ENCODE results near the gene C9orf57. TPM values are rescaled to one million over a fixed set of nuclear protein-coding genes. Genes with fewer than 3 reads are reported as not detected.
"Not testable (repeated sequence)": the region's sequence is repeated elsewhere in the genome, so short reads cannot be mapped to it uniquely, and the experiment has no call there.

The C9orf57 gene, protein sequence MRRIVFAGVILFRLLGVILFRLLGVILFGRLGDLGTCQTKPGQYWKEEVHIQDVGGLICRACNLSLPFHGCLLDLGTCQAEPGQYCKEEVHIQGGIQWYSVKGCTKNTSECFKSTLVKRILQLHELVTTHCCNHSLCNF
- total RNA-seq (1 to 10 TPM; 3.1 to 7.9 TPM), polyA plus RNA-seq (ENCODE audit: insufficient read depth, low read depth, low replicate concordance) (34.1 TPM)
- long read RNA-seq, donor 1: 0 reads
- long read RNA-seq, donor 2: 0 reads

- Histone ChIP-seq H3K4me3 (no peak within 1 kb of the TSS), H3K4me1 (no peaks in the 10 kb centered on the region), H3K36me3 (ENCODE audit: low read depth, missing control alignments) (no peaks in the 10 kb centered on the region), H3K27ac (no peak within 1 kb of the TSS), H3K9me3 (no peaks in the 10 kb centered on the region), H3K27me3 (no peaks in the 10 kb centered on the region)
- intact Hi-C loops (cut with DNase I; ENCODE audit: low total_unique reads): no loop called here
- WGBS, 2 donors: 93 to 95% methylated on average over 4 of the region's 4 CpGs
- no peak for TF ChIP-seq POLR2A (IDR thresholded peaks at IDR 0.05)
- no peak for TF ChIP-seq CTCF (IDR thresholded peaks at IDR 0.05)
- no peak for DNase-seq
Observed at GRCh38 chr9:72060513-72060912, at the start of gene C9orf57. Gene C9orf57, minus strand, starts transcription at chr9:72060613. Its CDS starts 1,282 bp downstream, at chr9:72059331.

DNA sequence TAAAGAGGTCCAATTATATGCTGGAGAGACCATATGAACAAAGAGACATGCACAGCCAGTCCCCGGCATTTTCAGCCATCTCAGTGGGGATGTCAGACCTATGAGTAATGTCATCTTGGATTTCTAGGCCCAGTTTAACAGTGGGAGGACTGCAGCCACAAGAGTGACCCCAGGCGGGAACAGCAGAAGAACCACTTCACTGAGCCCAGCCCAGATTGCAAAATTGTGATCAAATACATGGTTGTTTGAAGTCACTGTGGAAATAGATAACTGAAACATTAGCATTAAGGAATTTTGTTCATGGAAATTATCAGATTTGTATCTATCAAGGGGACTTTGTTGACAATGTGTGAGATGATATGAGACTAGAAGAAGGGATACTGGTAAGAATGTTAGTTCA is 42.1 kb upstream of the C9orf57 start:
- Histone ChIP-seq H3K36me3 (ENCODE audit: low read depth, missing control alignments) (no peaks in the 10 kb centered on the region), H3K9me3 (no peaks in the 10 kb centered on the region), H3K4me1 (no peaks in the 10 kb centered on the region), H3K27ac (no peak overlapping the region), H3K4me3 (no peak overlapping the region), H3K27me3 (no peaks in the 10 kb centered on the region)
- TF ChIP-seq CTCF (IDR thresholded peaks at IDR 0.05) (no peak), POLR2A (IDR thresholded peaks at IDR 0.05) (no peak)
- DNase-seq: no peak
- intact Hi-C loops (cut with DNase I; ENCODE audit: low total_unique reads): no loop called here
- WGBS, 2 donors: 89 to 94% methylated on average over 2 of the region's 2 CpGs

DNA sequence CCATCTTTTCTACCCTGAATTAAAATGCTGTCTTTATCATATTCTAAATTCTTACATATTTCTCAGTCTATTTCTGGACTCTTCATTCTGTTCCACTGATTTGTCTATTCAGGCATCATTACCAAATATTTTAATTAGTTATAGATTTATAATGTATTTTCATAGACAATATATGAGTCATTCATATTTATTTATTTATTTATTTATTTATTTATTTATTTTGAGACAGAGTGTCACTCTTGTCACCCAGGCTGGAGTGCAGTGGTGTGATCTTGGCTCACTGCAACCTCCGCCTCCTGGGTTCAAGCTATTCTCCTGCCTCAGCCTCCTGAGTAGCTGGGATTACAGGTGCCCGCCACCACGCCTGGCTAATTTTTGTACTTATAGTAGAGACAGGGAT is 35.1 kb upstream of the C9orf57 start:
- H3K9me3 ChIP-seq; H3K4me3 ChIP-seq; H3K36me3 ChIP-seq (ENCODE audit: low read depth, missing control alignments); intact Hi-C loops (cut with DNase I; ENCODE audit: low total_unique reads); H3K27ac ChIP-seq; DNase-seq; H3K27me3 ChIP-seq; H3K4me1 ChIP-seq: not testable (repeated sequence)
- whole genome bisulfite sequencing, 2 donors: 65 to 69% methylated on average over 3 of the region's 3 CpGs

- no peak overlapping the region for H3K27ac ChIP-seq
- no peaks in the 10 kb centered on the region for H3K9me3 ChIP-seq
- no peaks in the 10 kb centered on the region for H3K4me1 ChIP-seq
- no peak overlapping the region for H3K4me3 ChIP-seq
- no peak for DNase-seq
- no peaks in the 10 kb centered on the region for H3K27me3 ChIP-seq
- intact Hi-C loops (cut with DNase I; ENCODE audit: low total_unique reads): no loop called here
- WGBS, 2 donors: 43 to 48% methylated on average over 6 of the region's 6 CpGs
- no peaks in the 10 kb centered on the region for H3K36me3 ChIP-seq (ENCODE audit: low read depth, missing control alignments)
- TF ChIP-seq CTCF (IDR thresholded peaks at IDR 0.05) (no peak), POLR2A (IDR thresholded peaks at IDR 0.05) (no peak)
Observed at GRCh38 chr9:72092820-72093219, 32.4 kb upstream of the C9orf57 start.

DNA sequence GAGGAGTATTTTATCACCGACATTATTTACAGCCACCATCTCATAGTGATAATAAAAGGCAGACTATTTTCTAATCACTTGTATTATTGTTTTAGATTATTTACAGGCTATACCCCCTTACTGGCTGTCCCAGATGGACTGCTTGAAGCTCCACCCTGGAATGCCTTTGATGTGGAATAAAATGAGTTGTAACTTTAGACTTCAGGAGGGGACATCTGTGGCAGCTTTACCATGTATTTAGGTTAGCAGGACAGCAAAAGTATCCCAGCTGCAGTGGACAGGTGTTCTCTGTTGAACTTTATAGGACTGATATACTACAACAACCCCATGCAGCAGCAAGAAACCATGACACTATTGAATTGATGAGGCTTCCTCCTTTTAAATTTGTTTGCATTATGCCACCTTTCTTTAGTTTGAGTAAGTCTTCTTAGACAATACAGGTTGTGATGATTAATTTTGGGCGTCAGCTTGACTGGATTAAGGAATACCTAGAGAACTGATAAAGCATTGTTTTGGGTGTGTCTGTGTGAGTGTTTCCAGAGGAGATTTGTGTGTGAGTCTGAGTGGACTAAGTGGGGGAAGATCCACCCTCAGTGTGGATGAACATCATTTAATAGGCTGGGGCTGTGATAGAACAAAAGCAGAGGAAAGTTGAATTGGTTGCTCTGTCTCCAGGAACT is 29.2 kb upstream of the C9orf57 start:
- WGBS, 2 donors: 51 to 74% methylated on average over 2 of the region's 2 CpGs
- no peaks in the 10 kb centered on the region for H3K27me3 ChIP-seq
- DNase-seq: no peak
- intact Hi-C loops (cut with DNase I; ENCODE audit: low total_unique reads): no loop called here
- H3K9me3 ChIP-seq: no peaks in the 10 kb centered on the region
- TF ChIP-seq POLR2A (IDR thresholded peaks at IDR 0.05) (no peak), CTCF (IDR thresholded peaks at IDR 0.05) (no peak)
- no peak overlapping the region for H3K27ac ChIP-seq
- no peaks in the 10 kb centered on the region for H3K36me3 ChIP-seq (ENCODE audit: low read depth, missing control alignments)
- H3K4me3 ChIP-seq: no peak overlapping the region
- no peaks in the 10 kb centered on the region for H3K4me1 ChIP-seq

Data from testis (tissue), 5 donors.